SK-N-DZ (cell line): ENCODE results near the gene SPHKAP.
A peak's percentile ranks its signal among the peaks of the same experiment; 100 is the strongest.
"Not testable (repeated sequence)": the region's sequence is repeated elsewhere in the genome, so short reads cannot be mapped to it uniquely, and the experiment has no call there.

Experiments used
- DNase-seq: peaks from one replicate; pipeline ENCODE4 v3.0.0-alpha.2; 2015; ENCODE audit warnings: low spot score

The SPHKAP gene

DNA sequence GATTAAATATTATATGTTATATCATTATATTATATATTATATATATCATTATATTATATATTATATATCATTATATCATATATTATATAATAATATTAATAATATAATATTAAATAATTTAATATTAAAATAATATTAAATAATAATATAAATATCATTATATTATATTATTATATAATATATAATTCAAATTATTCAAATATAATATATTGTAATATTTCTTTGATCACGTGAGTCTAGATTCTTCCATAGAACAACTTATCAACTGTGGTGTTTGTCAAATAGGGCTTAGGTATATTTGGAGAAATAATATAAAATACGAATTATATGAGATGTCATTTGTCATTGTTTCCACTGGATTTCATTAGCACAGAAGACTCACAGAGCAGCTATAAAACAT is 77.3 kb downstream of the SPHKAP start:
- DNase-seq: no peak

DNA sequence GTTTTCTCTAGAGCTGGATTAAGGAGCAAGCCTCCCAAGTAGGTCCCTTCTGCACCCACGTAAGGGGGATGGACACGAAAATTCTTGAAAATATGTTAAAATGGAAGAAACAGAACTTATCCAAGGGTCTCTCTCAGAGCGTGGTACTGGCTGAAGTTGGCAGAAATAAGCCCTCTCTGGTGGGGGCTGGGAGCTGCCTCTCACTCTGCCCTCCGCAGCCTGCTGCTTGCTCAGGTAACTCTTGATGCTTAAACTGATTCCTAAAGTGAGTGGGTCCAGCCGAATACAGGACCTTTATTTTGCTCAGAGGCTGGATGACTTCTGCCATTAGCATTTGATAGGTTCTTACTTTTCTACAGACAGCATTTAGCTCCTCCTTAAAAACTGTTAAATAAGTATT is 78.1 kb downstream of the SPHKAP start:
- no peak for DNase-seq

DNA sequence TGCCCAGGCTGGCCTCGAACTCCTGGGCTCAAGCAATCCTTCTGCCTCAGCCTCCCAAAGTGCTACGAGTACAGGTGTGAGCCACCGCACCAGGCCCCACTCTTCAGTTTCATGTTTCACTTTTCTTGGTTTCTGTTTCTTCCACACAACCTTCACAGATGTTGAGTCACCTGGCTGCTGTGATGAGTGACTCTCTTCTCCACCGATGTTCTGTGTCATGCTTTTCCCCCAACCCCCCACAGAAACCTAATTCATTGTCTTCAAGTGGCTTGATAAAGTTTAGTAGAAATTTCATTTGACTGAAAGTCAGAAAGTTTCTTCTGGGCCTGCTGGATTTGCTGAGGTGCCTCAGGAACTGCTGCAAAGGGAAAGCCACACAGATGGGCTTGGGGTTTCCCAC is 78.5 kb downstream of the SPHKAP start:
- DNase-seq: no peak

DNA sequence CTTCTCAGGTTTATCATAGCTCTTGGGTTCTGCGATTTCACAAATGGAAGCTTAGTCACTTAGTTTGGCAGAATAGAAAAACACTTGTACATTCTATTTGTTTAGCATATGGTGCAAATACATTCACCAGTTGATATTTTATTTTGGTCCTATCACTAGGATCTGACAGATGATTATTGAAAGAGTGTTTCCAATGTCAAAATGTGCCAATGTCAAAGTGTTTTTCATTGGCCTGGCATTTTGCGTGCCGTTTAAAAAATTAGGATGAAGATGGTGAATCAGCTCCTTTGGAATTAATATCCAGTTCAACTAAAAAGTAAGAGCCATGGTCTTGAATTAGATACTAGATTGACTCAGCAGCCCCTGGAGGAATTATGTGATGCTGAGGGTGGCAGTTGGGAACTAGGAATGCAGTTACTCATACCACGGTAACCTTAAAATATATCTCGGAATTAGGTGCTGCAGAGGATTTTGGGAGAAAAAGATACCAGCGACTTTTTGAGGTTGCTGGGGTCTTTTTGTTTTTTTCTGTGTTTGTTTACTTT is 87.0 kb downstream of the SPHKAP start:
- no peak for DNase-seq

DNA sequence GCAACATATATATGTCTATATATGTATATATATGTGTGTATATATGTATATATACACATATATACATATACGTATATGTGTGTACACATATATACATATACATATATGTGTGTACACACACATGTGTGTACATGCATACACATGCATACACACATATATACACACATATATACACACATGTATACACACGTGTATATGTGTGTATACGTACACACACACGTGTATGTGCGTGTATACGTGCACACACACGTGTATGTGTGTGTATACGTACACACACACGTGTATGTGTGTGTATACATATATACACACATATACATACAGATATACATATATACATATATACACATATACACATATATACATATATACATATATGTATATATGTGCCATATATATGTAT is 89.4 kb downstream of the SPHKAP start:
- no peak for DNase-seq

DNA sequence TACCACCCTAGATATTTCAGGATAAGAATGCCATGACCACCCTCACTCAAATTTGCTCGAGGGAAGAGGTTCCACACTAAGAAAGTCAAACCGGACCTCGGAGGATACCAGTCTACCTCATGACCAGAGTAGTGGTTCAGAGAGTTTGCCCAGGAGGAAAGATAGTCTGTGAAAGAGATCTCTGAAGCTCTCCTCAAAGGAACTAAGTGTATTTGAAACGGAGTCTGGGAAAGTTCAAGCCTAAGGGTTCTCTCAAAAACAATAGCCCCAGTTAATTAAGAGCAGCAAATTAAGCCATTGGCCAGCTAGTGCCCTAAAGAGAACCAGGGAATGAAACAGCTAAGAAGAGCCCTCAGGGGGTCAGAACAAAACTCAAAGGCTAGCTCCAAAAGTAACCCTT is 94.9 kb downstream of the SPHKAP start:
- no peak for DNase-seq

DNA sequence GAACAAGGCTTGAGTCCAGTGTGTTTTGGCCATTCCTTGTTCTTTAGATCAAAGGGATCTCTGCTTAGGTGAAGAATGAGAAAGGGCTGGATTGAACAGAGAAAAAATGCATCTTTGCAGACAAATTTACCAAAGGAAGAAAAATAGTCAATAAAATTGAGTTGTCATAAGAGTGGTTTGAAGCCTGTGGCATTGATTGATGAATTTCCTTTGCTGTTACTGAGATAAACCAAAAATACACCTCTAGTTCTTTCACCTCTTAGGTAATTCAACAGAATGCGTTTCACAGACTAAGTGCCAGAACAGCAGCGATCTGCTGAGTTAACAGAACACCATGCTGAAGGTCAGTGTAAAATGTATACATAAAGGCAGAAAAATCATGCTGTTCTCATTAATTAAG is 96.8 kb downstream of the SPHKAP start:
- no peak for DNase-seq

DNA sequence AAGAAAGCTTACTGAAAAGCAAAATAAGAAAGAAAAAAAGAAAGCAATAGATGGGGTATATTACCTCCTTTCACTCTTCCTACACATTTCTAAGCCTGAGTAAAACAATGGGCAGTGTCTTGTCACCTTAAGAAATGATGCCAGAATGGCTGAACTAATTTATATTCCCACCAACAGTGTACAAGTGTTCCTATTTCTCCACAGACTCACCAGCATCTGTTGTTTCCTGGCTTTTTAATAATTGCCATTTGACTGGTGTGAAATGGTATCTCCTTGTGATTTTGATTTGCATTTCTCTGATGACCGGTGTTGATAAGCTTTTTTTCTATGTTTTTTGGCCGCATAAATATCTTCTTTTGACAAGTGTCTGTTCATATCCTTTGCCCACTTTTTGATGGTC is 98.4 kb downstream of the SPHKAP start:
- DNase-seq: no peak

DNA sequence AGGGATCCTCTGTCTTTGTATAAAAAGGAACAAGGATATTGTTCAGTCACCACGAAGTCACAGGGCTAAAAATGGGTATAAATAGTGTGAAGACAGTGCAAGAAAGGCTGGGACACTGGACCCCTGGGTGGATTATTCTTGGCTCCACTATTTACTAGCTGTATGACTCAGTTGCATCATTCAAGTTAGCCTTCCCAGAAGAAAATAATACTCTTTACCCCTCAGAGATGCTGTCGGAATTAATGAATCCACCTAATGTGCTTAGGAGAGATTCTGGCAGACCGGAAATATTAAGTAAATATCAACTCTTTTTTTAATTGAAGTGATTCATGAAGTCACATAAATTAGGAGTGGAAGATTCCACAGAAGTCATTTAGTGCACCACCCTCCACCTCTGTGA is 98.9 kb downstream of the SPHKAP start:
- no peak for DNase-seq

DNA sequence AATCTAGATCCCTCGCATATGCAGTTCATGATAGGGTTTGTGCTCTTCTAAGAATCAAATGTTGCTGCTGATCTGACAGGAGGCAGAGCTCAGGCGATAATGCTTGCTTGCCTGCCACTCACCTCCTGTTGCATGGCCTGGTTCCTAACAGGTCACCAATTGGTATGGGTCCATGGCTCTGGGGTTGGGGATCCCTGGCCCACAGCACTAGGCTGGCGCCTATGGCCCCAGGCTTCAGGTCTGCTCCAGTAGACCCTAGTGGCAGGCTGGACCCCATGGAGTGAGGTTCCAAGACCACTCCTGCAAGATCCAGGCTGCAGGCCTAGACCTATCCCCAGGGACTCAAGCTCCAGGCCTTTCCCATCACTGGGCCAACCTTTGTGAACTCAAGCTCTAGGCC is 102.3 kb downstream of the SPHKAP start:
- no peak for DNase-seq

DNA sequence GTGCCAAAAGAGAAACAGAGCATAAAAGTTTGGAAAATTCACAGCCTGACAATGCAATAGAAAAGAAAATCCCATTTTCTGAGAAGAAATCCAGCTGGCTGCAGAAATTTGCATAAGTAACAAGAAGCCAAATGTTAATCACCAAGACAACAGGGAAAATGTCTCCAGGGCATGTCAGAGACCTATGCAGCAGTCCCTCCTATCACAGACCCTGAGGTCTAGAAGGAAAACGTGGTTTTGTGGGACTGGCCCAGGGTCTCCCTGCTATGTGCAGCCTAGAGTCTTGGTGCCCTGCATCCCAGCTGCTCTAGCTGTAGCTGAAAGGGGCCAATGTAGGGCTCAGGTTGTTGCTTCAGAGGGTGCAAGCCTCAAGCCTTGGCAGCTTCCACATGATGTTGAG is 104.8 kb downstream of the SPHKAP start:
- not testable (repeated sequence) for DNase-seq

DNA sequence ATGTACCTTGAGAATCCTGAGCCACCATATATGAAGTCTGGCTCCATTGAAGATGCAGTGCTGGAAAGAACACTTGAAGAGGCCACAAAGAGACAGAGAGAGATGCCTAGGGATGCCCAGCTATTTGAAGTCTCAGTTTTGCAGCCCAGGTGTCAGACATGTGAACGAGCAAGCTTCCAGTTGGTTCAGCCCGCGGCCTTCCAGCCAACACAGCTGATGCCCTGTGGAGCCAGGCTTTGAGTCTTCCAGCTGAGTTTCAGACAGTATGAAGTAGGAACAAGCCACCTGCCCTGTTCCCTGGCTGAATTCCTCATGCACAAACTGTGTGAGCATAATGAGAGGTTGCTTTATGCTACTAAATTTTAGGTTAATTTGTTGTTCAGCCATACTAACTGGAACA is 108.8 kb downstream of the SPHKAP start:
- no peak for DNase-seq

DNA sequence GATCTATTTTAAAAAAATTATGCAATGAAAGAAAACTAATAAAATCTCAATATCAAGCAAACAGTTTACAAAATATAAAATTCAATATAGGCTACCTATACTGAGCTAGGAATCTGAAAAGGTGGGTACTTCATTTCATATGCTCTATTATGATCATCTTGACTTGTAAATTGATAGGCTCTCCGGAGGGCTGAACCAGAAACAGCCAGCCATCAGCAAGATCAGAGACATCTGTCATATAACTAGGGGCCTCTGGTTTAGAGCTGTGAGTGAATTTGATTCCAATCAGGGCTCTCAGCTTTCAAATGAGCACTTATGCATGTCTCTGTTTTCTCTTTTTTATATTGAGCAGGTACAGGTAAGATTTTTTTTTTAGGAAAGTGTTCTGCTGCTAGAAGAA is 114.2 kb downstream of the SPHKAP start:
- DNase-seq: peak; percentile 0

DNA sequence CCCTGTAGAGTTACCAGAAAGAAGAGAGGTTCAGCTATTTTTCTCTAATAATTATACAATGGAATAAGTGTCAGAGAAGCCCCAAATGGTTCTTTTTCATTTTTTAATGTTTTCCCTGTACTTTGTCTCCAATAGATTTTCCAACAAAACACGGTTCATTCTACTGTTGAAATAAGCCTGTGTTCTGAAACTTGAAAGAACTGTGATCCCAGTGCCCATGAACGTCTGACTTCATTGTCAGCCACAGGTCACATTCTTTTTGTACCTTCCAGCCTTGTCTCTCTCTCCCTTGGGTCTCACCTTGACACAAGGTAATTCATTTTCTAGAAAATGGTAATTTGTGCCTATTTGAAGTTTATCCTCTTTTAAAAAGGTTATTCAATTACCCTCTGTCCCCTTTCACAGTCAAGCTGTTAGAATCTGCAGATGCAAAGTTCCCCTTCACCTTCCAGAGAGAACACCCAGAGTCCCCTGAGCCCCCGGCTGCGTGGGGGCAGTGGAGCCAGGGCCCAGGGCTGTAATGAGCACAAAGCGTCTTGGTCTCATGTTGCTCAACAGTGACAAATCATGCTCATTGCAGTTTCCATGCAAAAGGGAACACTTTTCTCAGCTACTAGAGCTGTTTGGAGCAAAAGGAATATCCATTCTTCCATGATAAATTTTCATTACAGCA is 115.2 kb downstream of the SPHKAP start:
- DNase-seq: no peak

DNA sequence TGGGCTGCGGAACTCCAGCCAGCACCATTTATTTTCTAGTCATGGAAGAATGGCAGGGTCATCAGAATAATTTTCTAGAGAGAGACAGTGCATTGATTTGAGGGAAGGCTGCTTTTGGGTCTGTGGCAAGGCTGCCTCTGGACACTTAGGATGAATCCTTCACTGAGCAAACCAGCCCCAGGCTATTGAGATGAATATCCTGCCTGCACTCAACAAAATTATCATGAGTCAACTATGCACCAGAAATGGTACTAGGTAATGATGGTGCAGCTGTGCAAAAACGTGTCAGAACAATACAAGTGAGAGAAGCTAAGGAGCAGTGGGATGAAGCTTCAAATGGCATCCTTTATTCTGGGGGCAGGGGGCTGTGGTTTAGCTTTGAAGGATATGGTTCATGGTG is 115.8 kb downstream of the SPHKAP start:
- DNase-seq: no peak

DNA sequence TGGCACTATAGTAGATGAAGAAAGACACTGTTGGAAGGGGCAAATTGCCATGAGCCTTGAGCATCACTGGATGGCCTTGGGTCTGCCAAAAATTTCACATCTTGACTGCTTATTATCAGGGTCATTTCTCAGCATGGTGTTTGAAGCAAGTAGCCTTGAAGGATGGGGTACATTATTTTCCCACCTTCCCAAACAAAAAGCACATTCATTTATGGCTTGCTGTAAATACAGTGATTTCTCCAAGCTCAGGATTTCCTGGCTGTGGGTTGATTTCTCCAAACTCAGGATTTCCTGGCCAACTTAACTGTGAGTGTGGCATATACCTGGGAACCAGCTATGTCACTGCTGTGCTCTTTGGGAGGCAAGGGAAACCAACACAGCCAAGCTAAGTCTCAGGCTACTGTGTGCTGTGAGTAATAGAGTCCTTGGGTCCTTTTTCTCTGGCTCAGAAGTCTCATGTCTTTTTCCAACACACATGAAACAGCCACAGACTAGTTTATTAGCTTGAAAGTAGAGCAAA is 116.6 kb downstream of the SPHKAP start:
- no peak for DNase-seq

DNA sequence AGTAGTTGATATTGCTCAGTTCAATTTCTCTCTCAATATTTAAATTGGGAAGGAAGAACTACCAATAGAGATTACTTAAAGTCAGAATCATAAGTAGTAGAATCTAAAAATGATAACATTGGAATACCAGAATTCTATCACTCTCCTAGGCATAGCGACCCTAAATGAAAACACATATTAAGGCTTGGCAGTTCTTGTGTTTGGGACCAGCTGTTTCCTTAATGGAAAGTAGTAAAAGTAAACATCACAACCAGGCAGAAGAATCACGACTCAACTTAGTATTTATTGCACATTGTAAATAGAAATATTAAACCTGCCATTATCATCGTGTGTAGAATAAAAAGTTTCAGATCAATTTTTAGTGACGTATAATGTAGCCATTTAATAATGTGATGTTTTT is 117.5 kb downstream of the SPHKAP start:
- no peak for DNase-seq

DNA sequence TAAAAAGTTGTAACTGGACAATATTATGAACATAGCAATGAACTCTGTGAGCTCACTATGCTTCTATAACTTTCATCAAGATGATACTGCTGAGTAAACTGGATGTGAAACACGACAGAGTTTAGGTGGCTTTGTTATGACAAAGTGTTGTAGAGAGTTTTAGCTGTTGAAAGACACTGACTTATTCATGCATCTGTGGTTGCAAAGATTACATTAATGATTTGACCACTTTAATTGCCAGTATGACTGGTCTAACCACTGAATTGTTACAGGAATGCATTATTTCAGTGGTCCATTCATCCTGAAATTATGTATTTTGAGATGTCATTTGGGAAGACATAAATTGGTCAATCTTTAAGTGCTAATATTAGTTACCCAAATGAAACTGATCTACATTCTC is 117.9 kb downstream of the SPHKAP start:
- no peak for DNase-seq

DNA sequence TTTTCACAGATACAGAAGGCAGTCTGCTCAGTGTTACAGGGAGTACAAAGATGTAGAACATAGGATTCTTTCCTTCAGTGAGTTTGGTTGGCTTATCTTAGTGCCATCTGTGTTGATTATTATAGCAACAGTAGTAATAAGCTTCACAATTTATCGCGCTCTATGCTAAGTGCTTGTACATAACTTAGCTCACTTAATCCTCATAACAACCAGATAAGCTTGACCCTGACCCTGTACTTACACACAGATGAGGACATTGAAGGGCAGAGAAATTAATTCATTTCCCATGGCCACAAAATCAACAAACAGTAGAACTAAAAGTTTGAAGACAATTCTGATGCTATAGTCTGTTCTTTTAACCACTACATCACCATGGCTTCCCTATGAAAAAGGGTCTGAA is 121.8 kb downstream of the SPHKAP start:
- DNase-seq: no peak

DNA sequence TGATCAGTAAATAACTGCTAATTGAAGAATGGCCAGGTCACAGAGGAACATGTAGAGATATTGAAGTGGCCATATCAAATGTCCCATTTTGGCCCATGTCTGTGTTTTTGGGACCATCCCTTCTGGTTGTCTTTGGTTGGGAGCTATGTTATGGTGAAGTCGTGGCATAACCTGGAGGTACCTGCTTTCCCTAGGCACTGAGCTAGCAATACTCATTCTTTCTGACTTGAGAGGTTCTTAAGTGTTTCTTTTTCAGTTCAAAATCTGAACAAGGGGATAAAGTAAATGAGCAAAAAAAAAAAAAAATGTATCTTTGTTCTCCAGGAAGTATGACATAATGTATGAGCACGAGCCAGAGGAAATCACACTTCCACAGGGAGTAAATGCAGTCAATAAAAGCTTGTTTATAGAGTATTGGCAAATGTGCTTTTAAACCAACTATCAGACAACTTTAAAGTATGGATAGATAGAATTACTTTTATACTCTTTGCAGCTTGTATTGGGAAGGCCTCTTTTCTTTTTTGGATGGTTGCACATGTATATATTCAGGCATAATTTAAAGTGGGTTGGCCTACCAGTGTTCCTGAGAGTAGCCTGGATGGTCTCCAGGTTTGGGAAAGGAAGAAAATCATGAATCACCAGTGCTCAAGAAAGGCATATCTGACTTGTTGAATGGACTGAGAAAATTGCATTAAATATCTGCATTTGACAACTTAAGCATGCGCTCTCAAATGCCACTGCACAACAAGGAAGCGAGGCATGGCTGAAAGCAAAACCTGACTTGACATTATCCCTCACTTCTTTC is 125.0 kb downstream of the SPHKAP start:
- DNase-seq: no peak

DNA sequence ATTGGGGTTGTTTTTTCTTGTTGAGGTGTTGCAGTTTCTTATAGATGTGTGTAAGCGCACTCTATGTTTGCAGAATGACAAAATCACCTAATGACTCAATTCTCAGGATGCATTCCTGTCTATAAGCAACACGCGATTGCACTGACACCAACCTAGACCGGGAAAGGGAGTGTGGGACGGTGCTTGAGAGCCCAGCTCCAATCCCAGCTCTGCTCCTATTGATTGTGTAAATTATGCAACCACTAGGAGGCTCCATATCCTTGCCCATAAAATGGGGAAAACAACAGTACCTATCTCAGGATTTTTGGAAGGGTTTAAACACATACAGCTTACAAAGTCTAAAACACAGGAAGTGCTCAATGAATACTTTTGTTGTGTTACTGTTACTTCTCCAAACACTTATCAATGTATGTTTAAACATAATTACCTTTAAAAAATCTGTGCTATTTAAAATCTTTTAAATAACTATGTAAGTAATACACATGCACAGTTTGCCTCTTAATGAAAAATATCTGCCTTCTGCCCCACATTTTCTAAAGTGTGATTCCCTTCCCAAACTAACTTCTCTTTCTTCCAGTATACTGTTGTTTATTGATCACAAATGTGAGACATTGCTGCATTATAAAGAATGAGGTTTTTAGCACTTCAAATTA is 132.5 kb downstream of the SPHKAP start:
- DNase-seq: peak; percentile 1

DNA sequence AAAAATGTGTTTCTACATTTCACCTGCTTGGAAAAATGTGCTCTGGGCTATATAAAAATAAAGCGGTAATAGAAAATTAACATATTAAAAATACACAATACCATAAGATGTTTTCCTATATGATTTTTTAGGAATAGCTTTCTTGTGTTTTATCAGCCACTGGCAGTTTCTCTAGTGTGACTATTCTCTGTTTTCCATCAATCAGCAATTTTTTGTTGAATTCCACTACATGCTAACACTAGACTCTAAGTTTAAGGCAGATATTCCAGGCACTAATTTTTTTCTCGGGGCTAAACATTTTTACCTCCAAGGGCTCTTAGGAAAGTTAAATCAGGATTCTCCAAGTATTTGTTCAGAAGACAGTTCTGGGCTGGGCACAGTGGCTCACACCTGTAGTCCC is 140.5 kb downstream of the SPHKAP start:
- DNase-seq: no peak
